Measurements from ENCODE around the gene KTN1.

Gene KTN1

DNA sequence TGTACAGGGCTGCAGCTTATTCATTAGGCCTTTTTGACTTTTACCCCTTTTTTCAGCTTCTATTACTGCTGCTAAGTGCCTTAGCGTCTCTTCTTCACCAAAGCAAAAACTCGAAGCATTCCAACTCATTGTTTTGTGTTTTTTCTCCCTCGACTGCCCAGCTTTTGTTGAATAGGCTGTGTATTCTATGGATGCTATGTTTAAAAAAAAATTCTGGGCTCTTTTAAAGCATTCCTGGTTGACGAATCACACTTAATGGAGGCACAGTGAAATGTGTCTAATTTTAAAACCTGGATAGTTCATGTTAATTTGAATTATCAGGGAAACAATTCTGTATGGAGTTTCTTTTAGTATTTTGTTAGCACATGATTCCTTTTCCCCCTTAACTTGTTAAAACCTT is 29.7 kb downstream of the KTN1 start:
- DNase-seq = no peak

DNA sequence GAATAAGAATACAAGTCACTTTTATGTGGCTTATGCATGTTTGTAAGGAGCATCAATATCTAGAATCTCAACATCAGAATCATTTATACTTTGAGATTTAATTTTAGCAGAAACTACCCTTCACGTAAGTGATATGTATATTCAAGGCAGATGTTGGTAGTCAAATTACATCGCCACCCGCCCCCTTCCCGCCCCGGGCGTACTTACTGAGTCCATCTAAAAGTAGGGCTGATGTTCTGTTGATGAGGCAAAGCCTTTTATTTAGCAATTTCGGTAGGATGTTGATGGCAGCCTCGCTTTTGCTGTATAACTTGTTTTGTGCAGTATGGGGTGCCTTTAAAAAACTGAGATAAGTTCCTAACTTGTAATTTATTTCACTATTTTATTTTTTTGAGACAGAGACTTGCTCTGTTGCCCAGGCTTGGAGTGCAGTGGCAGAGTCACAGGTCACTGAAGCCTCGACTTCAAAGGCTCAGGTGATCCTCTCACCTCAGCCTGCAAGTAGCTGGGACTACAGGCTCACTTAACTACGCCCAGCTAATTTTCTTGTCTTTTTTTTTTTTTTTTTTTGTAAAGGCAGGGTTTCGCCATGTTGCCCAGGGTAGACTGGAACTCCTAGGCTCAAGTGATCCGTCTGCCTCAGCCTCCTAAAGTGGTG is 30.8 kb downstream of the KTN1 start:
- DNase-seq = no peak

DNA sequence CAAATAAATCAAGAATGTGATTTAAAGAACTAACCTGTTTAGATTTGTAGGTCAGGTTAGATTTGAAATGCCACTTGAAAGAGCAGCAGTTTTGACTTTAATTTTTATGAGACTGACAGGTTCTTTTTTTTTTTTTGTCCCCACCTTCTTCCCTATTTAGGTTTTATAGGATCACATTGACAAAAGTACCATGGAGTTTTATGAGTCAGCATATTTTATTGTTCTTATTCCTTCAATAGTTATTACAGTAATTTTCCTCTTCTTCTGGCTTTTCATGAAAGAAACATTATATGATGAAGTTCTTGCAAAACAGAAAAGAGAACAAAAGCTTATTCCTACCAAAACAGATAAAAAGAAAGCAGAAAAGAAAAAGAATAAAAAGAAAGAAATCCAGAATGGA is 31.9 kb downstream of the KTN1 start:
- no peak for DNase-seq

DNA sequence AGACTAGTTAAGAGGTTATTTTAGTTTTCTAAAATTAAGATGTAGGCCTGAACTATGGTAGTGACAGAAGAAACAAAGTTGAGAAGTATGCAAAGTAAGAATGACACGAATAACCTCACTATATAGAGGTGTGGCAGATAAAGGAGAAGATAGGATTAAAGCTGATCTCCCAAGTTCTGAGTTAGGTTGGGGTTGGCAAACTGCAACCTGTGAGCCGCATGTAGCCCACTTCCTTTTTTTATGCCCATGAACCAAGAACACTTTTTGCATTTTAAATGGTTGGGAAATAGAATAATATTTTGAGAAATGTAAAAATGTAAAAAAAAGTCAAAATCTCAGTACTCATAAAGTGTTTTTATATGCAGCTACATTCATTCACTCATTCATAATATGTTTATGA is 34.3 kb downstream of the KTN1 start:
- DNase-seq = no peak

DNA sequence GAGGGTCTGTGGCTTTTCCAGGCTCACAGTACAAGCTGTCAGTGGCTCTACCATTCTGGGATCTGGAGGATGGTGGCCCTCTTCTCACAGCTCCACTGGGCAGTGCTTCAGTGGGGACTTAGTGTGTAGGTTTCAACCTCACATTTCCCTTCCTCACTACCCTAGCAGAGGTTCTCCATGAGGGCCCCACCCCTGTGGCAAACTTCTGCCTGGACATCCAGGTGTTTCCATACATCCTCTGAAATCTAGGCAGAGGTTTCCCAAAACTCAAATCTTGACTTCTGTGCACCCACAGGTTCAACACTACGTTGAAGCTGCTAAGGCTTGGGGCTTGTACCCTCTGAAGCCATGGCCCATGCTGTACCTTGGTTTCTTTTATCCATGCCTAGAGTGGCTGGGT is 40.3 kb downstream of the KTN1 start:
- no peak for DNase-seq

DNA sequence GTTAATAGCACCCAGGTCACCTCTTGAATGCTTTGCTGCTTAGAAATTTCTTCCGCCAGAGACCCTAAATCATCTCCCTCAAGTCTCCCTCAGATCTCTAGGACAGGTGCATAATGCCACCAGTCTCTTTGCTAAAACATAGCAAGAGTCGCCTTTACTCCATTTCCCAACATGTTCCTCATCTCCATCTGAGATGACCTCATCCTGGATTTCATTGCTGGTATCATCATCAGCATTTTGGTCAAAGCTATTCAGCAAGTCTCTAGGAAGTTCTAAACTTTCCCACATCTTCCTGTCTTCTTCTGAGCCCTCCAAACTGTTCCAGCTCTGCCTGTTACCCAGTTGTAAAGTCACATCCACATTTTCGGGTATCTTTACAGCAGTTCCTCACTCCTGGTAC is 41.0 kb downstream of the KTN1 start:
- DNase-seq = no peak

DNA sequence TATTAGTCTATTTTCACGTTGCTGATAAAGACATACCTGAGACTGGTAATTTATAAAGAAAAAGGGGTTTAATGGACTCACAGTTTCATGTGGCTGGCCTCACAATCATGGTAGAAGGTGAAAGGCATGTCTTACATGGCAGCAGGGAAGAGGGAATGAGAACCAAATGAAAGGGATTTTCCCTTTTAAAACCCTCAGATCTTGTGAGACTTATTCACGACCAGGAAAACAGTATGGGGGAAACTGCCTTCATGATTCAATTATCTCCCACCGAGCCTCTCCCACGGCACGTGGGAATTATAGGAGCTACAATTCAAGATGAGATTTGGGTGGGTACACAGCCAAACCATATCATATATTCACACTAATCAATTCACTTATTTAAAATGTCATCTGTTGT is 41.4 kb downstream of the KTN1 start:
- DNase-seq = no peak

DNA sequence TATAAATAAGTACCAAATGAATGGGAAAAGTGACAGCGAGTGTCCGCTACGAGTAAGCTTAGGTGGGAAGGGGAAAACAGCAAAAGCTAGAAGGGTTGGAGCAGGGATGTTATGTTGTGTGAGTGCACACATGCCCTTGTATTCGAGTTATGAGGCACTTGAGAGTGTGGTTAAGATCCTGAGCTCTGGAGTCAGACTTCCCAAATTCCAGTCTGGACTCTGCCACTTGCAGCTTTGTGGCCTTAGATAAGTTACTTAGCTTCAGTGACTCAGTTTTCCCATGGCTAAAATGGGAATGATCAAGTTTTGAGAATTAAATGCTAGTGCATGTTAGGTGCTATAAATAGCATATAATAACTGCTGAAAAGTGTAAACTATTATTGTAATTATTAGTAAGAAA is 44.9 kb downstream of the KTN1 start:
- DNase-seq = no peak

DNA sequence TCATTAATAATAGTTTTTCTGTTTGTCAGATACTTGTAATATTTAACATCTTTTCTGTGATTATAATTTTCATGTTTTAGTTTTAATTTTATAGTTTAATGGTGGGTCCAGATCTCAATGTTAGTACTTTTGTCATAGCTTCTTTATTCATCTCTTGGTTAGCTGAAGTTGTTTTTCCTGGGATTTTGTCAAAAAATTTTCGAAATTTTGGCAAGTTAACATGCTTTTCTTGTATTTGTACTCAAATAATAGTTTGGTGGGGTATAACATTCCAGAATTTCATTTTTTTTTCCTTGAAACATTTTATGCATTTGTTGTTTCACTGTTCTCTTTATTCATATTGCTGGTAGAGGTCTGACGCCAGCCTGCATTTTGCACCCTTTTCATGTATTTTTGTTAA is 45.5 kb downstream of the KTN1 start:
- no peak for DNase-seq

DNA sequence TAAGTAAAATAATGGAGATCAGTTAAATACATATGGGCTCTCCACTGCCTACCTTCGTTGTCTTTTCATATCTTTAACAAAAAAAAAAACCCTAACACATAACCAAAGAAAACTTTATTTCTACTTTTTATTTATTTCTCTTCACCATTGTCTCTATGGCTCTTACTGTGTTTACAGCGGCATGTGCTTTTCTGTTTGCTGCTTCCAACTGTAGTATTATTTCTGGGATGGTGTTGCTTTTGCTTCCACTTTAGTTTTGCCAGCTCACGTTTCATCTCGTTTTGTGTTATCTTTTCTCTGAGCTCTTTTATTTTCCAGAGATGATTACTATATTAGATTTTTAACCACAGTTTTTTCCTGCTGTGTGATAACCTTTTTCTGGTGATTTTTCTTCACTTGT is 46.1 kb downstream of the KTN1 start:
- DNase-seq = no peak

DNA sequence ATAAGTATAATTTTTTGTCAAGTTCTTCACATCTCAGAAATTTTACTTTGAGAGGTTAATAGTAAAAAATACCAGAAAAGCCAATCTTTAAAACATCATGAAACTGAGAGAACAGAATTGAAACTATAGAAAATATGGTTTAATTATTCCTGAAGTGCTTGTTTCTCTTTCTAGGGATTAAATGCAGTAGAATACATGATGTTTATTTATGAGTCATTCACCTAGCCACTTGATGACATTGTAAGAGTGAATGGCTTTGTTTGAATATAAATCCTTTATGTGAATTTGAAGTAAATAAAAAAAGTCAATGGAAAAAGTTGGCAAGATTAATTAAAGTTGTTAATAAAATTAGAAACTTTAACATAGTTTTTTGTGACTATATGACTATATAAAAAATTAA is 48.4 kb downstream of the KTN1 start:
- DNase-seq = no peak

DNA sequence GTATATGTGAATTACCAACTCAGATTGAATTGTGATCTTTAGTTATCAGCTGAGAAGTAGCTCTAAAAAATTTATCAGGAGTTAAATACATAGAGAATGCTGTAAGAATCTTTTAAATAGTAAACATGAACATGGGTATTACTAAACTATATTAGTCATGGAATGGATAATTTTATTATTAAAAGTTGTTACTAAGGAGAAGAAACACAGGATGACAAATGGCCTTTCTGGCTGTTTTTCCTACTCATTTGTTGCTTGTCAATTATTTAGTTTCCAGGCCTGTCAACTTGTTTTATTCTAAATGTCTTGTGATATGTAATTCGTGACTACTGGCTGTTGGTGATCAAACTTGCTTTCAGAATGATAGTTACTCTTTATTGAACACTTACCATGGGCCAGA is 58.7 kb downstream of the KTN1 start:
- DNase-seq = no peak

DNA sequence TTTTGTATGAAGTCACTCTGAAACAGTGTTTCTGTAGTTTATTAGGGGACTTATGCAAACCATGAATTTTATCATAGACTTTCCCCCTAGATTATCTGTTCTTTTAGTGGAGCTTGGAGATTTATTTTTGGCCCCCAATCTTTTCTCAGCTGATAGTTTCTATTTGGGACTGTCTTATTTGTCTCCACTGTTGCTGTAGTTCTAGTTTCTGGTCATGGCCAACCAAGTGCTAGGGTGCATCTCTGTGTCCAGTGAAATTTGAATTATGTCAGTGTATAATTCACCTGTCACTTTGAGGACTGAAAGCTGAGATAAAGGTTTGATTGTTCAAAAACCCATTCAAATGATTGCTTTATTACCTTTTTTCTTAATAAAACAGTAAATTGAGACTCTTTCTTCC is 61.3 kb downstream of the KTN1 start:
- DNase-seq = no peak

DNA sequence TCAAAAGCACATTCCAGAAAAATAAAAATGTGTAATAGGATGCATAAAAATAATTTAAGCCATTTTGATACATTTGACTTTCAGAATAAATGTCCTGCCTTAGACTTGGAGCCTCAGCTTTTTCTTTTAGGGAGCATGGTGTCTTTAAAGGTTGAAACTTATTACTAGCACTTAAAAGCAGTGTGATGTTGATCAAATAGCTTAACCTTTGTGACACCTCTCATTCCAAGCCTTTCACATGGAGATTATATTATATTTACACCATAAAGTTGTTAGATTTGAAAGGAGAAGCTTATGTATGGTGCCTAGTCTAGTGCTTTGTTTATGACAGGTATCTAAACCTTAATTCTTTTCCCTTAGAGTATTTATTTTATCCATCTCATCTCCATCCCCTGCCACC is 61.9 kb downstream of the KTN1 start:
- no peak for DNase-seq

DNA sequence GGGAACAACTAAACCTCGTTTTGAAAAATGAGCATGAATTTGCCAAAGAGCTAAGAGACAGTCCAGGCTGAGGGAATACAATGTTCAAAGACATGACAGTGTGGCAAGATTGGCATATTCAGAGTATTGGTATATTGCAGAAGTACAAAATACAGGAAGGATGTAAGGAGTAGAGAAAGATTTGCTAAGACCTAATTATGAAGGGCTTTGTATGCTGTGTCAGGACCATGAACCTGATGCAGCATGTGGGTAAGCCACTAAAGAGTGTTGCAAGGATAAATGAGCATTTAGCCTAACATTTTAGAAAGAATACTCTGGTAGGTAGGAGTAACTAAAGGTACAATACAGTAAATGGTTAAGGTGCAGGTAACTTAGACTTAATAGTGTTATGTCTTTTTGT is 65.1 kb downstream of the KTN1 start:
- no peak for DNase-seq

DNA sequence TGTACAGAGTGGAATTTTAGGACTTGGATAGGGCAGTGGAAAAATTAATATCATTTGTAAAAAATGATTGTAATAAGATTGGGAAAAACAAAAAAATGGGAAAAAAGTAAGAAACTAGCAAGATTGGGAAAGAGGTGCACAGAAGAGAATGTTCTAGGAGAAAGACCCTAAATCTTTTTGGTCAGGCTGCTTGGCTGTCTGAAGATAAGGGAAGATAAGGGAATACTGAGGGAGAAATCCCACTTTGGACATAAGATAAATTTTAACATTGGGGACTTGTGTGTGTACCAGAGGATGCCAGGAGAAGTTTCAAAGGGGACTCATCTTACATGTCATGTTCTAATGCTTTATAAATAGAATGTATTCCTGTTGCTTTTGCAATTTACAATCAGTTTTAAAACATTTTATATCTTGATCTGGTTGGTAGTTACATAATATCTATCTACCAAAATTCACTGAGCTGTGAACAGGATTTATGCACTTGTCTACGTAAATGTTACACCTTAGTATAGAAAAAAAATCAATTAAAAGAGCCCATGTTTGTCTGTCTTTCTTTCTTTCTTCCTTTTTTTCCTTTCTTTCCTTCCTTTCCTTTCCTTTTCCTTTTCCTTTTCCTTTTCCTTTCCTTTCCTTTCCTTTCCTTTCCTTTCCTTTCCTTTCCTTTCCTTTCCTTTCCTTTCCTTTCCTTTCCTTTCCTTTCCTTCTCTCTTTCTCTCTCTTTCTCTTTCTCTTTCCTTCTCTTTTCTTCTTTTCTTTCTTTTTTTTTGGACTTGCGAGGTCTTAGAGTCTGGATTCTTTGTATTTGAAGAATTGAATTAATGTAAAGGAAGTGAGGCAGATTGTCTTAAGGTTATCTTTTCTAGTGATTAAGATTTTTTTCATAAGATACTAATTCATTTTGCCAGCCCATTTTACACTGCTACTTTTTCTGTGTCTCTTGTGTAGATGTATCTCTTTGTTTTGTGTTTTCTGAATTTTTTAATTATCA is 66.1 kb downstream of the KTN1 start:
- no peak for DNase-seq

DNA sequence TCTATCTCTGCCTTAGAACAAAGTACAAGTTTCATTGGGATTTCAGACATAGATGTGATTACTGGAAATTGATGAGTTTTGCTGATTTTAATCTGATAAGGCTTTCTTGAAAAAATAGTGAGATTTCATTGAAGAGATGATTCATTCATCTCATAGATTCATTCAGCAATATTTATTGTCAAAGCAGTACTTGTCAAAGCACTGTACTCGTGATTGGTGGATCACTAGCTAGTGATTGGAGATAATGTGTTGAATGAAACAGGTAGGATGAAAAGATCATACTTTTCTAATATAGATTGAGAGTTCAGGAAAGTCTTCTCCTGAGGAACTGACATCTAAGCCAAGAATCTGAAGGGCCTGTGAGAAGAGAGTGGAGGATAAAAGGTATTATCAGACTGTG is 71.0 kb downstream of the KTN1 start:
- DNase-seq = no peak

DNA sequence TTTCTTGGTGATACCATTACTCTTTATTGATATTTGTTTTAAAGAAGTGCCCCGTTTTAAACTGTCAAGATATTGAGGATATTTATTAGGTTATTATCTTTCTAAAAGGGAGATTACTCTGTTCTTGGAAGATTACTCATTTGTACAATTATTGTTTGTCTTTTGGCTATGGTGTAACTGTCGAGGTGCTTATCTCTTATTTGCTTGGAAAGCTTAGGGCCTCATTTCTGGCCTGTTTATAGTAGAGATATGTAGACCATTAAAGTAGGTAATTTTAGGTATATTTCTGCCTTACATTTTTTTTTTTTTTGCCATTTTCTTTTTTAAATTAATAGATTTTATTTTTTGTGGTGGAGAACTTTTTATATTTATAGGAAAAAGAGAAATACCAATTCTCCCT is 74.2 kb downstream of the KTN1 start:
- DNase-seq = no peak

DNA sequence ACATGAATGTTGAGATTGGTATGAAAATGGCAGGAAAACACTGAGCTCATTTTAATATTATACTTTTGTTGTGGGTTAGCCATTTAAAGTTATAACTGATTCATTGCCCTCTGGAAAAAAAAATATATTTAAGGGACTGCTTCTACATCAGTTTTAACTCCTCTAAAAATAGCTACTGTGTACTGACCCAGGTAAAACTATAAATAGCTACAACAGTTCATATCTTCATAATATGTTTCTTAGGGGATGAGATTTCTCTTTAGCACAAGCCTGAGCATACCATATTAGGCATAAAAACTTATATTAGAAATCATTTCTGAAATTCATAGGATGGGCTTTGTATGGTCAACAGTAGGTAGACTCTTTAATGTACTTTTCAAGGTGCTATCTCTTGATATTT is 81.0 kb downstream of the KTN1 start:
- no peak for DNase-seq

DNA sequence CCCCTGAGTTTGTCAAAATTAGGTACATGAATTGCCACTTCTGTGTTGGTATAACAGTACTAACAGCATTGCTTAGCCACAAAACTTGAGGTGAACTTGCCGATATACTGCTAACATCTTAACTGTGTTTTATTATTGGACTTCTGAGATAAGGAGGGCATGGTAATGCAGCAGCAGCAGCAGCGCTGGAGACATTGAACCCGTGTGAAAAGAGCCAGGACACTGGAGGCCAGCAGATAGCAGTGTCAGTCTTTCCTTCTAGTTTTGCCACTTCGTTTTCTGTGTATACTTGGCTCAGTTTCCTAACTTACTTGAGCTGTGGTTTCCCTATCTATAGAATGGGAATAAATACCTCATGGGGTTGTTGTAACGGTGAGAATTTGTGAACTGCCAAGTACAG is 82.7 kb downstream of the KTN1 start:
- DNase-seq = no peak

DNA sequence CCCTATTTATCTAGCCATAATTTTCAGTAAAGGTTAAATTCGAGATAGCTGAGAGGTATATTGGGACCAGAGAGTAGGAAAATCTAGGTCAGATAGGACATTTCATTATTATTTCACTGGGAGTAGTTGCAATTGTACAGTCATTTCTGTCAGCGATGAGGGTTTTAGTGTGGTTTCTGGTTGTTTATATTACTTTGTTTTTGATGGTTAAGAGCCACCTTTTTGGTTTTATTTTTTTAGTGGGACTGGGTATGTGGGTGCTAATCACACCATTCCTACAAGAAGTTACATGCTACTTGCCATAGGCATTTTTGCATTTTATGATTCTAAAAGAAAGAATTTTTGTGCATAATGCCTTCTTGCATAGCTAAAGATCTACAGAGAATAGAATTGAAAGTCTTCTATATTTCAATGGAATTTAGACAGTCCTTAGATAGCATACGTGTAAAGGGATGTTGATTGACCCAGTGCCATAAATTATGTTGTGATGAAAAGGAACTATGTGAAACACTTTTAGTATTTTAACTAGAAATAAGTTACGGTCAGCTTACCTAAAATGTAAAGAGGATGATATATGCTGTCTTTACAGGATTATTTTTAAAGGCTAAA is 85.2 kb downstream of the KTN1 start:
- DNase-seq = no peak

DNA sequence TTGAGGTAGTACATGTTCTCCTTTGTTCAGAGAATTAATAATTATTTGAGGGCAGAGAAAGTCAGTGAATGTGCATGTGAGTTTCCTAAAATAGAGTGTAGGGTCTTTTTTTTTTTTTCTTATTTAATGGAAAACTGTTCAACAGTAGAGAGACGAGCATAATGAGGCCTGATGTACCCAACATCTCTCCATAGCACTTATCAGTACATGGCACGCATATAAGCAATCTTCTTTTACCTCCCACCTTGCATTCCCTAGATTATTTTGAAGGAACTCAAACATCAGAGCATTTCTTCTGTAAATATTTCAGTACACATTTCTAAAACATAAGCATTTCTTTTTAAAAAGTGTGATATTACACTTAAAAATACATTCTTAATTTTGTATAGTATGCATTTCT is 87.8 kb downstream of the KTN1 start:
- DNase-seq = no peak

DNA sequence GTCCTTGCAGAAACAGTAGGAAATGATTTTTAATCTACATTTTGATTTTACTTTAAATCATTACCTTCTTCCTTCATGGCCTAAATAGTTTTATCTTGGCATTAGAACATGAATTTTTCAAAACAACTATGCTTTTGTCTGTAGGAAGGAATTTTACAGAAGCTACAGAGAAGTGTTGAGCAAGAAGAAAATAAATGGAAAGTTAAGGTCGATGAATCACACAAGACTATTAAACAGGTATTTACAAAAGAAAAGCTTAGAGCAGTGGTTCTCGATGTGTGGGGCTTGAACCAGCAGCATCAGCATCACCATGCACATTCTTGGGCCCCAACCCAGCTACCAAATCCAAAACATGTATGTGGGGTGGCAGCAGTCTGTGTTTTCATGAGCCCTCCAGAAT is 91.6 kb downstream of the KTN1 start:
- no peak for DNase-seq

All from nucleus accumbens (tissue), 56 donors.